ENCODE results near the gene MKRN2.
A peak's percentile ranks its signal among the peaks of the same experiment; 100 is the strongest.
"Not testable (repeated sequence)": the region's sequence is repeated elsewhere in the genome, so short reads cannot be mapped to it uniquely, and the experiment has no call there.

The MKRN2 gene

DNA sequence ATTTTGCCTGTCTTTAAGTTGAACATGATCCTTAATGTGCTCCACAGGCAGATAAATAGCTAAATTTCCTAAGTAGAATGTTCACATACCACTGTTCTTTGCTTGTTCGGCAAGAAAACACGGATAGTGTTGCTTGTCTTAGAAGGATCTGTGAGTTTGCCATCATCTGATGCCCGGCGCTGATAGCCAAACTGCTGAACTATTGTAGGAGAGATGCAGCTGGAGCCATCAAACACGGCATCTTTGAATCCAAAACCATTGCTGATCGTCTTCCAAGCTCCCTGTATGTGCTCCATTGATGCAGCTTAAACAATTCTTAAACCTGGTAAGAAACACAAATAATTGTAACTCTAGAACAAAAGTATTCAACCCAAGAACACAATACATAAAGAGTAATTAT, 61.5 kb downstream of the MKRN2 start:
- TF ChIP-seq TAF1 (IDR thresholded peaks at IDR 0.05; ENCODE audit: low read depth, low read length): no peak
- no peak for TF ChIP-seq POLR2AphosphoS5 (IDR thresholded peaks at IDR 0.05; ENCODE audit: low read depth, low read length)
- TF ChIP-seq PAX5 (IDR thresholded peaks at IDR 0.05; ENCODE audit: insufficient read depth, low read length, severe bottlenecking): no peak
- no peak for TF ChIP-seq SPI1 (IDR thresholded peaks at IDR 0.05; ENCODE audit: low read depth, low read length)
- TF ChIP-seq POU2F2 (IDR thresholded peaks at IDR 0.05; ENCODE audit: low read depth, low read length): no peak
- TF ChIP-seq POLR2A (IDR thresholded peaks at IDR 0.05; ENCODE audit: low read depth, low read length): no peak
- no peak for FAIRE-seq
- no peak for DNase-seq (ENCODE audit: insufficient read length, low spot score)

DNA sequence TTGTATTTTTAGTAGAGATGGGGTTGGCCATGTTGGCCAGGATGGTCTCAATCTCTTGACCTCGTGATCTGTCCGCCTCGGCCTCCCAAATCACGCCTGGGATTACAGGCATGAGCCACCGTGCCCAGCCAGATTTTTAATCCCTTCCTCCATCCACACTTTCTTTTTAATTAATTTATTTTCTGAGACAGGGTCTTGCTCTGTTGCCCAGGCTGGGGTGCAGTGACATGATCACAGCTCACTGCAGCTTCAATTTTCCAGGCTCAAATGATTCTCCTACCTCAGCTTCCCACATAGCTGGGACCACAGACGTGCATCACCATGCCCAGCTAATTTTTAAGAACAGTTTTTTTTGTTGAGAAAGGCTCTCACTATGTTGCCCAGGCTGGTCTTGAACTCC, 63.4 kb downstream of the MKRN2 start:
- no peak for FAIRE-seq
- DNase-seq (ENCODE audit: insufficient read length, low spot score): no peak
- TF ChIP-seq PAX5 (IDR thresholded peaks at IDR 0.05; ENCODE audit: insufficient read depth, low read length, severe bottlenecking) (no peak), SPI1 (IDR thresholded peaks at IDR 0.05; ENCODE audit: low read depth, low read length) (no peak), POLR2A (IDR thresholded peaks at IDR 0.05; ENCODE audit: low read depth, low read length) (no peak), POLR2AphosphoS5 (IDR thresholded peaks at IDR 0.05; ENCODE audit: low read depth, low read length) (no peak), TAF1 (IDR thresholded peaks at IDR 0.05; ENCODE audit: low read depth, low read length) (no peak), POU2F2 (IDR thresholded peaks at IDR 0.05; ENCODE audit: low read depth, low read length) (no peak)

DNA sequence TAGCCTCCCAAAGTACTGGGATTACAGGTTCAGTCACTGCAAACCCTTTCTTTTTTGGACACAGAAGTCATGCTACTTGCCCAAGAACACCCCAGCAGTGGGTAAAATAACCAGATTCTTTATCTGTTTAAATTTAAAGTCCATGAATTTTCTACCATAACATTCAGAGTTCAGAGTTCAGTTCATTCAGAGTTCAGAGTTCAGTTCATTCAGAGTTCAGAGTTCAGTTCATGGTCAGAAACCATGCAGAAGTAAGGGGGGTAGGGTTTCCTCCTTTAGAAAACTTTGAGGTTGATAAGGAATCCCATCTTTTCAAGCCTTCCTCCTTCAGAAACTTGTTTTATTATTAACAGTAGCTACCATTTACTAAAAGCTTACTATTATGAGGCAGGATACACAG, 63.8 kb downstream of the MKRN2 start:
- no peak for TF ChIP-seq SPI1 (IDR thresholded peaks at IDR 0.05; ENCODE audit: low read depth, low read length)
- TF ChIP-seq PAX5 (IDR thresholded peaks at IDR 0.05; ENCODE audit: insufficient read depth, low read length, severe bottlenecking): no peak
- TF ChIP-seq POU2F2 (IDR thresholded peaks at IDR 0.05; ENCODE audit: low read depth, low read length): no peak
- TF ChIP-seq POLR2A (IDR thresholded peaks at IDR 0.05; ENCODE audit: low read depth, low read length): no peak
- no peak for TF ChIP-seq TAF1 (IDR thresholded peaks at IDR 0.05; ENCODE audit: low read depth, low read length)
- no peak for TF ChIP-seq POLR2AphosphoS5 (IDR thresholded peaks at IDR 0.05; ENCODE audit: low read depth, low read length)
- FAIRE-seq: no peak
- DNase-seq (ENCODE audit: insufficient read length, low spot score): no peak

DNA sequence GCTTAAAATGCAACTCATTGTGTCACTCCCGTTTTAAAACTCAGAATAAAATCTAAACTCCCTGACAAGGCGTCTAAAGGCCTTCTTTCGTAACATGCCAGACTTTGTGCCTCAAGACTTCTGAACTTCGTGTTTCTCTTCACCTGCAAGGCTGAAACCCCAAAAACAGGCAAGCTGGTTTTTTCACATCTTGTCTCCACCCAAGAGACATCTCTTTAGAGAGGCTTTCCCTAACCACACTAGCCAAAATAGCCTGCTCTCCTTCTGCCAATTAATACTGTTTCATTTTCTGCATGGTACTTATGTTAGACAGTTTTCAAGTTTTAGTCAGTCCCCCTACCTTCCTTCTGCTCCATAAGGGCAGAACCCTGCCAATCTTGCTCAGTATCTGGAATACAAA, 65.4 kb downstream of the MKRN2 start:
- TF ChIP-seq POU2F2 (IDR thresholded peaks at IDR 0.05; ENCODE audit: low read depth, low read length): no peak
- no peak for TF ChIP-seq POLR2A (IDR thresholded peaks at IDR 0.05; ENCODE audit: low read depth, low read length)
- TF ChIP-seq SPI1 (IDR thresholded peaks at IDR 0.05; ENCODE audit: low read depth, low read length): no peak
- TF ChIP-seq TAF1 (IDR thresholded peaks at IDR 0.05; ENCODE audit: low read depth, low read length): no peak
- TF ChIP-seq POLR2AphosphoS5 (IDR thresholded peaks at IDR 0.05; ENCODE audit: low read depth, low read length): no peak
- no peak for TF ChIP-seq PAX5 (IDR thresholded peaks at IDR 0.05; ENCODE audit: insufficient read depth, low read length, severe bottlenecking)
- FAIRE-seq (peak; percentile 74), DNase-seq (ENCODE audit: insufficient read length, low spot score) (no peak)

DNA sequence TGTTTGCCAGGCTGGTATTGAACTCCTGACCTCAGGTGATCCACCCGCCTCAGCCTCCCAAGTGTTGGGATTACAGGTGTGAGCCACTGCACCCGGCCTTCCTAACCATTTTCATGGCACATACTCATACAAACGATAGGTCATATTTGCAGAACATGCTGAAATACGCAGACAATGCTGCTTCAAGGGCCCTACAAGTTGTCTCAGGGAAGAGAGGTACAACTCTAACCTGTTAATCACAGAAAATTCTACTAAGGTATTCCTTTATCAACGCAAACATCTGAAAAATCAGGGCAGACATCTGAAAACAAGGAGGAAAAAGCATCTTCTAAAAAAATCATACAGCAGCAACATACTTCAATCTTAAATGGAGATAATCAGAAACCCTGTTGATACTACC, 67.2 kb downstream of the MKRN2 start:
- TF ChIP-seq PAX5 (IDR thresholded peaks at IDR 0.05; ENCODE audit: insufficient read depth, low read length, severe bottlenecking) (no peak), TAF1 (IDR thresholded peaks at IDR 0.05; ENCODE audit: low read depth, low read length) (no peak), SPI1 (IDR thresholded peaks at IDR 0.05; ENCODE audit: low read depth, low read length) (no peak)
- no peak for DNase-seq (ENCODE audit: insufficient read length, low spot score)
- FAIRE-seq: no peak

DNA sequence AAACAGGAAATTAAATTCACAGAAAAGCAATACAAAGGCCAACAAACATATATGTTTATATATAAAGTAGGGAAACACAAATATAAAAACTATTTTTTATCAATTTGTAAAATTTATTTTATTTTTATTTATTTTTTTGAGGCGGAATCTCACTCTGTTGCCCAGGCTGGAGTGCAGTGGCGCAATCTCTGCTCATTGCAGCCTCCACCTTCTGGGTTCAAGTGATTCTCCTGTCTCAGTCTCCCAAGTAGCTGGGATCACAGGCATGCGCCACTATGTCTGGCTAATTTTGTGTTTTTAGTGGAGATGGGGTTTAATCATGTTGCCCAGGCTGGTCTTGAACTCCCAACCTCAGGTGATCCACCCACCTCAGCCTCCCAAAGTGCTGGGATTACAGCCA, 68.1 kb downstream of the MKRN2 start:
- DNase-seq (ENCODE audit: insufficient read length, low spot score); FAIRE-seq: not testable (repeated sequence)

DNA sequence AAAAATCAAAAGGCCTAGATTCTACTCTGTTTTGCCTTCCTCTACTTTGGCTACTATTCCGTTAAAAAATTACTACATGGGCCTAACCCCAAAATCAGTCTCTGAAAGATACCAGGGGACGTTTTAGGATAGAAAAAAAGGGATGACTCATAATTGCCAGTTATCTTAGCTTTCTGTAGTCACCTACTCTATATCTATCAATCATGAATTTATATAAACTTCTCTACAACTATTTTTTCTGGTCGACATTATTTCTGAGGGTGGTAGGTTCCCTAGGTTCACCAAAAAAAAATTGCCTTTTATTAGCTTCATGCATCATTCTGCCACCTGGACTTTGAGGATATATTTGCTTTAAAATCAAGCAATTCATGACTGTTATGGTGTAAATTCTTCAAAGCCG, 70.5 kb downstream of the MKRN2 start:
- no peak for DNase-seq (ENCODE audit: insufficient read length, low spot score)
- TF ChIP-seq POLR2A (IDR thresholded peaks at IDR 0.05; ENCODE audit: low read depth, low read length): no peak
- TF ChIP-seq PAX5 (IDR thresholded peaks at IDR 0.05; ENCODE audit: insufficient read depth, low read length, severe bottlenecking): no peak
- no peak for TF ChIP-seq SPI1 (IDR thresholded peaks at IDR 0.05; ENCODE audit: low read depth, low read length)
- TF ChIP-seq POU2F2 (IDR thresholded peaks at IDR 0.05; ENCODE audit: low read depth, low read length): no peak
- TF ChIP-seq POLR2AphosphoS5 (IDR thresholded peaks at IDR 0.05; ENCODE audit: low read depth, low read length): no peak
- no peak for TF ChIP-seq TAF1 (IDR thresholded peaks at IDR 0.05; ENCODE audit: low read depth, low read length)
- no peak for FAIRE-seq

DNA sequence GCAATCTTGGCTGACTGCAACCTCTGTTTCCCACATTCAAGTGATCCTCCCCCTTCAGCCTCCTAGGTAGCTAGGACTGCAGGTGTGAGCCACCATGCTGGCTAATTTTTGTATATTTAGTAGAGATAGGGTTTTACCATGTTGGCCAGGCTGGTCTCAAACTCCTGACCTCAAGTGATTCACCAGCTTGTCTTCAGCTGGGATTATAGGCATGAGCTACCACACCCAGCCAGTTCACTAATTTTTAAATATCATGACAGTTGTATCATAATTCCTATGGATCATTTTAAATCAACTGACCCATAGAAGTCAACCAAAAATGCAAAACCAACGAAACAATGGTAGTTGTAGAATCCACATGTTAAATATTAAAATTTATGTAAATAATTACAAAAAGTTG, 71.9 kb downstream of the MKRN2 start:
- DNase-seq (ENCODE audit: insufficient read length, low spot score): no peak
- FAIRE-seq: no peak
- no peak for TF ChIP-seq POLR2A (IDR thresholded peaks at IDR 0.05; ENCODE audit: low read depth, low read length)
- no peak for TF ChIP-seq SPI1 (IDR thresholded peaks at IDR 0.05; ENCODE audit: low read depth, low read length)
- TF ChIP-seq POU2F2 (IDR thresholded peaks at IDR 0.05; ENCODE audit: low read depth, low read length): no peak
- TF ChIP-seq PAX5 (IDR thresholded peaks at IDR 0.05; ENCODE audit: insufficient read depth, low read length, severe bottlenecking): no peak
- TF ChIP-seq POLR2AphosphoS5 (IDR thresholded peaks at IDR 0.05; ENCODE audit: low read depth, low read length): no peak
- no peak for TF ChIP-seq TAF1 (IDR thresholded peaks at IDR 0.05; ENCODE audit: low read depth, low read length)

DNA sequence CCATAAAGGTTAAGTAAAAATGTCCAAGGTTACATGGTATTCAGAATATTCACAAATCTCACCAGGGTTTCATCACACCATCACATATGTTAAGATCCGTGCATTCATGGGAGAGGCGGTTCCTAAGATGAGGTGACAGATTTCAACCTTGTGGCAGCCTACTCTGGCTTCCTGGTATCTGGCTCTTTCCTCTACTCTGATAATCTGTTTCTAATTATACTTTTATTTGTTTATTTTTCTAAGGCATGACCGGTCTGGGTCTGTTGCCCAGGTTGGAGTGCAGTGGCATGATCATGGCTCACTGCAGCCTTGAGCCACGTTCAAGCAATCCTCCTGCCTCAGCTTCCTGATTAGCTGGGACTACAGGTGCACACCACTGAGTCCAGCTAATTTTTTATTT, 72.7 kb downstream of the MKRN2 start:
- FAIRE-seq (no peak), DNase-seq (ENCODE audit: insufficient read length, low spot score) (no peak)

DNA sequence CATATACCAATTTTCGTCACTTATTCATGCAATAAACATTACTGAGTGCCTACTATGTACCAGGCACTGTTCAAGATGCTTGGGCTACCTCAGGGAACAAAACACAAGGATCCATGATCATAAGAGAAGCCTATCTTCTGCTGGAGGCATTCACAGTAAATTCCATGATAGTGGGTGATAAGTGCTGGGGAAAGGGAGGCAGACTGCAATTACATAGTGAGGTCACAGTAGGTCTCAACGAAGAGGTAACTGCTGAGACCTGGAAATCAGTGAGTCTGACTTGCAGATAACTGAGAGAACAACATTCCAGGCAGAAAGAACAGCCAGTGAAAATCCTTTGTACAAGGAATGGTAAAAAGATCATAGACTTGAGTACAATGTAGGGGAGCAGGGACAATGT, 73.4 kb downstream of the MKRN2 start:
- no peak for TF ChIP-seq POU2F2 (IDR thresholded peaks at IDR 0.05; ENCODE audit: low read depth, low read length)
- TF ChIP-seq PAX5 (IDR thresholded peaks at IDR 0.05; ENCODE audit: insufficient read depth, low read length, severe bottlenecking): no peak
- no peak for DNase-seq (ENCODE audit: insufficient read length, low spot score)
- FAIRE-seq: no peak

More for the DNA sequence above, 72.7 kb downstream of the MKRN2 start:
- TF ChIP-seq PAX5 (IDR thresholded peaks at IDR 0.05; ENCODE audit: insufficient read depth, low read length, severe bottlenecking) (no peak), POLR2AphosphoS5 (IDR thresholded peaks at IDR 0.05; ENCODE audit: low read depth, low read length) (no peak), TAF1 (IDR thresholded peaks at IDR 0.05; ENCODE audit: low read depth, low read length) (no peak), POU2F2 (IDR thresholded peaks at IDR 0.05; ENCODE audit: low read depth, low read length) (no peak), SPI1 (IDR thresholded peaks at IDR 0.05; ENCODE audit: low read depth, low read length) (no peak), POLR2A (IDR thresholded peaks at IDR 0.05; ENCODE audit: low read depth, low read length) (no peak)

DNA sequence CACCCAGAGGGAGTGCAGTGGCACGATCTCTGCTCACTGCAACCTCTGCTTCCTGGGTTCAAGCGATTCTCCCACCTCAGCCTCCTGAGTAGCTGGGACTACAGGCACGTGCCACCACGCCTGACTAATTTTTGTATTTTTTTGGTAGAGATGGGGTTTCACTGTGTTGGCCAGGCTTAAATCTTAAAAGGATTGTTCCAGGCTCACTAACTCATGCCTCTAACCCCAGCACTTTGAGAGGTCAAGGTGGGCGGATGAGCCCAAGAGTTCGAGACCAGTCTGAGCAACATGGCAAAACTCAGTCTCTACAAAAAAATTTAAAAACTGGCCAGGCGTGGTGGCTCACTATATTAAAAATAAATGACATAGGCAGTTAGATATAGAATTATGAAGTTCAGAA, 74.0 kb downstream of the MKRN2 start:
- DNase-seq (ENCODE audit: insufficient read length, low spot score); FAIRE-seq: not testable (repeated sequence)

Data from GM12891 (cell line).